ENCODE results near the gene LAMB3.

Gene LAMB3

GRCh38 chr1:209618291-209618690 is 33.9 kb downstream of the LAMB3 start:
- ChIA-PET CTCF (interaction anchor here (1.3 kb wide), 1 partner anchor 9 kb away, joined by 4 read pairs; no protein-coding TSS in a partner anchor), POLR2A (no interaction called here)
- no peak for TF ChIP-seq L3MBTL2 (conservative IDR thresholded peaks at IDR 0.05)

GRCh38 chr1:209617755-209618154 is 34.5 kb downstream of the LAMB3 start:
- ChIA-PET POLR2A (no interaction called here), CTCF (no interaction called here)
- TF ChIP-seq BHLHE40 (IDR thresholded peaks at IDR 0.05; ENCODE audit: borderline replicate concordance), result no peak
- DNase-seq (ENCODE audit: extremely low spot score), result no peak

More at GRCh38 chr1:209618291-209618690, 33.9 kb downstream of the LAMB3 start:
- DNase-seq (ENCODE audit: extremely low spot score), result no peak

- POLR2A ChIA-PET, result no interaction called here
- DNase-seq (ENCODE audit: extremely low spot score), result no peak
- TF ChIP-seq FOXM1 (IDR thresholded peaks at IDR 0.05; ENCODE audit: borderline replicate concordance) (no peak), SP1 (IDR thresholded peaks at IDR 0.05) (no peak), L3MBTL2 (conservative IDR thresholded peaks at IDR 0.05) (no peak), CTBP1 (IDR thresholded peaks at IDR 0.05; ENCODE audit: borderline replicate concordance) (no peak), BHLHE40 (IDR thresholded peaks at IDR 0.05; ENCODE audit: borderline replicate concordance) (no peak), LEF1 (IDR thresholded peaks at IDR 0.05; ENCODE audit: borderline replicate concordance) (no peak), PKNOX1 (IDR thresholded peaks at IDR 0.05) (no peak), FOXA1 (IDR thresholded peaks at IDR 0.05) (no peak), ZNF384 (IDR thresholded peaks at IDR 0.05) (no peak), HDGF (IDR thresholded peaks at IDR 0.05; ENCODE audit: borderline replicate concordance) (no peak), SUZ12 (IDR thresholded peaks at IDR 0.05) (no peak), FOXK2 (IDR thresholded peaks at IDR 0.05) (no peak)
- CTCF ChIA-PET, result no interaction called here
Measured at GRCh38 chr1:209617047-209617673, 35.1 kb downstream of the LAMB3 start.

GRCh38 chr1:209616366-209617046 is 35.7 kb downstream of the LAMB3 start:
- ChIA-PET CTCF (interaction anchor here (2.4 kb wide), 1 partner anchor 26 kb away, joined by 6 read pairs; no protein-coding TSS in a partner anchor), POLR2A (no interaction called here)
- DNase-seq (ENCODE audit: extremely low spot score), result no peak
- TF ChIP-seq ZNF384 (IDR thresholded peaks at IDR 0.05), result no peak
- TF ChIP-seq LEF1 (IDR thresholded peaks at IDR 0.05; ENCODE audit: borderline replicate concordance), result no peak
- no peak for TF ChIP-seq HDGF (IDR thresholded peaks at IDR 0.05; ENCODE audit: borderline replicate concordance)
- TF ChIP-seq NFRKB (IDR thresholded peaks at IDR 0.05), result no peak
- no peak for TF ChIP-seq SUZ12 (IDR thresholded peaks at IDR 0.05)
- TF ChIP-seq ELF4 (IDR thresholded peaks at IDR 0.05), result no peak
- no peak for TF ChIP-seq L3MBTL2 (conservative IDR thresholded peaks at IDR 0.05)
- no peak for TF ChIP-seq BHLHE40 (IDR thresholded peaks at IDR 0.05; ENCODE audit: borderline replicate concordance)
- TF ChIP-seq ARNT (IDR thresholded peaks at IDR 0.05), result no peak
- no peak for TF ChIP-seq FOXM1 (IDR thresholded peaks at IDR 0.05; ENCODE audit: borderline replicate concordance)
- TF ChIP-seq CTBP1 (IDR thresholded peaks at IDR 0.05; ENCODE audit: borderline replicate concordance), result no peak
- TF ChIP-seq SP1 (IDR thresholded peaks at IDR 0.05), result no peak
- TF ChIP-seq TARDBP (IDR thresholded peaks at IDR 0.05), result no peak
- no peak for TF ChIP-seq FOXK2 (IDR thresholded peaks at IDR 0.05)
- no peak for TF ChIP-seq FOXA1 (IDR thresholded peaks at IDR 0.05)
- TF ChIP-seq PKNOX1 (IDR thresholded peaks at IDR 0.05), result no peak

- no peak for TF ChIP-seq SUZ12 (IDR thresholded peaks at IDR 0.05)
- POLR2A ChIA-PET, result no interaction called here
- CTCF ChIA-PET, result interaction anchor here (2.4 kb wide), 1 partner anchor 25 kb away, joined by 6 read pairs; no protein-coding TSS in a partner anchor
- DNase-seq (ENCODE audit: extremely low spot score), result no peak
Measured at GRCh38 chr1:209614906-209615305, 37.3 kb downstream of the LAMB3 start.

- ChIA-PET CTCF (no interaction called here), POLR2A (no interaction called here)
- no peak for DNase-seq (ENCODE audit: extremely low spot score)
- TF ChIP-seq CTBP1 (IDR thresholded peaks at IDR 0.05; ENCODE audit: borderline replicate concordance) (no peak), NFRKB (IDR thresholded peaks at IDR 0.05) (no peak), ELF4 (IDR thresholded peaks at IDR 0.05) (no peak), ZNF384 (IDR thresholded peaks at IDR 0.05) (no peak), L3MBTL2 (conservative IDR thresholded peaks at IDR 0.05) (no peak), SP1 (IDR thresholded peaks at IDR 0.05) (no peak), FOXA1 (IDR thresholded peaks at IDR 0.05) (no peak), ARNT (IDR thresholded peaks at IDR 0.05) (no peak), SUZ12 (IDR thresholded peaks at IDR 0.05) (no peak), PKNOX1 (IDR thresholded peaks at IDR 0.05) (no peak), TARDBP (IDR thresholded peaks at IDR 0.05) (no peak), FOXK2 (IDR thresholded peaks at IDR 0.05) (no peak), BHLHE40 (IDR thresholded peaks at IDR 0.05; ENCODE audit: borderline replicate concordance) (no peak), LEF1 (IDR thresholded peaks at IDR 0.05; ENCODE audit: borderline replicate concordance) (no peak), FOXM1 (IDR thresholded peaks at IDR 0.05; ENCODE audit: borderline replicate concordance) (no peak), HDGF (IDR thresholded peaks at IDR 0.05; ENCODE audit: borderline replicate concordance) (no peak)
Measured at GRCh38 chr1:209614151-209614420, 38.1 kb downstream of the LAMB3 start.
